GM18861 (cell line): ENCODE data around the gene TPM3.
A peak's percentile ranks its signal among the peaks of the same experiment; 100 is the strongest.
"Not testable (repeated sequence)": the region's sequence is repeated elsewhere in the genome, so short reads cannot be mapped to it uniquely, and the experiment has no call there.

Source experiments
- ATAC-seq: cut with Tn5 transposase; IDR thresholded peaks from one replicate; pipeline ENCODE4 v1.9.1; 2021; ENCODE audit not compliant: unreplicated experiment

TPM3 gene

DNA sequence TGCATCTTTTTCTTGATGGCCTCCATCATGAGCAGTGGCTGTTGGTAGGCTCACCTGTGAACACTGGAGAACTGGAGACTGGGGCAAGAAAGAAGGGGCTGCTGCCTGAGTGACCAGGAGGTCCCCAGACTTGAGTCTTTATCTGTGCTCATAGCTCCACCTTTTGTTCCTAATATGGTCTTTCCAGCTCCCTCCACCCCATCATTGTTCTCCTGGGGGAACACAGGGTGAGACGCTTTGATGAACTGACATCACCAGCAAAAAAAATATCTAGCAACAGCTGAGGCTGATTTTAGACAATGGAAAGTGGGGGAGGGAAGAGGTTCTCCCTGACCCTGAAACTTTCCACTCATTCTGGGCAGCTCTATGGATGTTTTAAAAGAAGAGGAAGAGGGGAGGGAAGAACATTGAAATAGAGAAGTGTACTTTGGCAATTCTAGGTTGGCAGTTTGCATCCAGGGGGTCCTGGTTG, at the start of gene TPM3:
TPM3 (minus strand) TSS at position 111 of the 472 bp plus-strand sequence; CDS start at position 29, 82 bp downstream.
- no peak for ATAC-seq

DNA sequence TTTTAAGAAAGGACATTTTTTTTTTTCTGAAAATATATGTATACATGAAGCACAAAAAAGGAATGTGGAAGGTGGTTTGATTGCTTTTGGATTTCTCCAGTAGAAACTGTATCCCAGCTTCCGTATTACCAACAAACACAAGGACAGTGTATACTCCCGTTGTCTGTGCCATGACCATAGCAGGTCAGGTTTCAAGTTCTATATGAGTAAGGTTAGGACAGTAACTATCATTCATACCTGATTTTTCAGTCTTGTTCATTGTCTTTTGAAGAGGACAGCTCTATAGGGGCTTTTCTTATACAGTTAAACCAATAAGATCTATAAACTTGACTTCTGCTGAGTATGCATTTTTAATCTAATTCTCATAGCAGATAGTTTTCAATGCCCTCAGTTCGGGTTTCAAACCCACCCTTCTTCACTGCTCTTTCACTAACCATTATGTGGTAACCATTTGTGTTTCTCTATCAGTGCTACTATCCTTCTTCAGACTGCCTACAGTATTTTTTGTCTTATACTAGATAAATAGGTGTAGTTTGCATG, 48.5 kb upstream of the TPM3 start:
- no peak for ATAC-seq

DNA sequence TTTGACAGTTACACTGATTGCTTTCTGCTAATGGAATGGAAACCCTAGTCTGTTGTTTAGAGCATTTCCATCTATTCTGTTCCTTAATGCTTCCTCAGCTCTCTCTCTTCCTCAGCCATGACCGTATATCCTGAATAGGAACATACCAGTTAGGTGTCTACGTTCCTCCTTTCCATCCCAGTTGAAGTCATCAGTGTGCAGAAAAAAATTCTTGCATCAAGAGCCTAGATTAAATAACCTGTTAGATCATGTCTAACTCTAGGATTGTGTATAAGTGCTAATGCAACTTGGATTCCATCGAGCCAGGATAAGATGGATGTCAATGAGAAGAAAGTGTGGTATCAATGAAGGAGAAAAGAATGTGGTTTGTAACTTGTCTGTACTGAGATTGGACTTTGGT, 47.6 kb upstream of the TPM3 start:
- no peak for ATAC-seq

DNA sequence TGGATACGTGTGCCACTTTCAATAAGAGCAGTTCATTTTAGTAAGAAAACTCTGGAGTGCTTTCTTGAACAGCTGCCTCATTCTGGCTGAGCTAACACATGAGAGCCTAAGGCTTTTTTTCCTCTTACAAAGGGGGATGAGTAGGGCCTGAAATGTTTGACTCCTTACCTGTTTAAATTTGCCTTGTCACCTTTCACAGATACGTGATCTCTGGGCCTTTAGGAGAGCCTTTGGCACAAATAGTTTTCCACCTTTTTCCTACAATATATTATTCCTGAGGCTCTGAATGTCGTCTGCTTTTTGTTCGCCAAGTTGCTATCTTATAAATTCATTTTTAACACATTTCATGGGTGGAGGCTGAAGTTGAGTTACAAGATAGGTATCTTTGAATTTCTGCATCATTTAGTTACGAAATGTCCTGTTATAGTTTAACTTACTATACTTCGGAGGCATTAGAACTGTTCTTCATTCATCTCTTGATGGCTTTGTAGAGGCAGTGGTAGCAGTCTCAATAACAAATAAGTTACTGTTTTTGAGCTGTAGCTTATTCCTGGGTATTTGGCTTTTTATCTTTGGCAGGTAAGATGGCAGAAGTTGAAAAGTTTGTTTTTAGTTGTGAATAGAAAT, 46.1 kb upstream of the TPM3 start:
- no peak for ATAC-seq

DNA sequence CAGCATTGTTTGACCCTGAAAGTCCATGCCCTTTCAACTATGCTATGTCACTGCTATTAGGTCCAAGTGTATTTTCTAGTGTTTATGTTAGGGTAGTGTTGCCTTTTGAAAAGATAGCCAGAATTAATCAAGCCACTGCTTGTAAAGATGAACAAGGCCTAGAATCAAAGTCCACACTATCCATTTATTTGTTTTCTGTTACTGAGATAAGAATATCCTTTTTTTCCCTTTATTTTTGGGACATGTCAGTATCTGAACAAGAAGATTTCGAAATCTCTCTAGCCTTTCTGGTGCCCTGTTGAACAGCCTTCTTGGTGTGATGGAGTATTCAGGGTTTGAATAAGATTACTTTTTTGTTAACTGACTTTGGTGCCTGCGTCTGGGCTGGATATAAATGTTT, 45.5 kb upstream of the TPM3 start:
- no peak for ATAC-seq

DNA sequence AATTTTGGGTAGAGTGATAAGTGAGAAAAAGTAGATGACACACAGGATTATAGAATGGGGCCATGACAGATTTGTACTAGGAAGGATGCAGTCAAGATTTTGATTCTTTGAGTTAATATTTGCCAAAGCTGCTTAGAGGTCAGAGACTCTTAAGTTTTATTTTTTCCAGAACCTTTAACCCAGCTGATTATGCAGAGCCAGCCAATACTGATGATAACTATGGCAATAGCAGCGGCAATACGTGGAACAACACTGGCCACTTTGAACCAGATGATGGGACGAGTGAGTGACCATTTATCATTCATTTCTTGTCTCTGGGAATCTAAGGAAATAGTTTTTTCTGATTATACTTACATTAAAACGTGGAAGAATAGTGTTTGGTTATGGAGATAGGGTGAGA, 45.0 kb upstream of the TPM3 start:
- no peak for ATAC-seq

DNA sequence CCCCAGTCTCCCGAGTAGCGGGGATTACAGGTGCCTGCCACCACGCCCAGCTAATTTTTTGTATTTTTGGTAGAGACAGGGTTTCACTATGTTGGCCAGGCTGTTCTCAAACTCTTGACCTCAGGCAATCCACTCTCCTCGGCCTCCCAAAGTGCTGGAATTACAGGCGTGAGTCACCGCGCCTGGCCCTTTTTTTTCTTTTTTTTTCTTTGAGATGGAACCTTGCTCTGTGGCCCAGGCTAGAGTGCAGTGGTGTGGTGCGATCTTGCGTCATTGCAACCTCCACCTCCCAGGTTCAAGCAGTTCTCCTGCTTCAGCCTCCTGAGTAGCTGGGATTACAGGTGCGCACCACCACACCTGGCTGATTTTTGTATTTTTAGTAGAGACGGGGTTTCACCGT, 41.2 kb upstream of the TPM3 start:
- not testable (repeated sequence) for ATAC-seq

DNA sequence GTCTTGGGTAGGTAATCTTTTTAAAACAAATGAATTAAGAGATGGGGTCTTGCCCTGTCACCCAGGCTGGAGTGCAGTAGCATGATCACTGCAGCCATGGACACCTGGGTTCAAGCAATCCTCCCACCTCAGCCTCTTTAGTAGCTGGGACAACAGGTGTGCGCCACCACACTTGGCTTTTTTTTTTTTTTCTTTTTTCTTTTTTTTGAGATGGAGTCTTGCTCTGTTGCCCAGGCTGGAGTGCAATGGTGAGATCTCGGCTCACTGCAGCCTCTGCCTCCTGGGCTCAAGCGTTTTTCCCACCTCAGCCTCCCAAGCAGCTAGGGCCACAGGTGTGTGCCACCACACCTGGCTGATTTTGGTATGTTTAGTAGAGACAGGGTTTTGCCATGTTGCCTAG, 39.2 kb upstream of the TPM3 start:
- not testable (repeated sequence) for ATAC-seq

DNA sequence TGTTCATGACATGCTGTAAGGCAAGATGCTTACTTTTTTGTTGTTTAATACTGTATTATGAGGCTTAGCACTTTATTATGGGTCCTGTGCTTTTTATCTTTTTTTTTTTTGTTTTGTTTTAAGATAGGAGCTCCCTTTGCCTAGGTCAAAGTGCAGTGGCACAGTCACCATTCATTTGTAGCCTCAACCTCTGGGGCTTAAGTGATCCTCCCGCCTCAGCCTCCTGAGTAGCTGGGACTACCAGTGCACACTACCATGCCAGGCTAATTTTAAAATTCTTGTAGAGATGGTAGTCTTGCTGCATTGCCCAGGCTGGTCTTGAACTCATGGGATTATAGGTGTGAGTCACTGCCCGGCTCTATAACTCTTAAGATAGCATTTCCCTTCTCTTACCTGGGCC, 33.5 kb upstream of the TPM3 start:
- no peak for ATAC-seq

DNA sequence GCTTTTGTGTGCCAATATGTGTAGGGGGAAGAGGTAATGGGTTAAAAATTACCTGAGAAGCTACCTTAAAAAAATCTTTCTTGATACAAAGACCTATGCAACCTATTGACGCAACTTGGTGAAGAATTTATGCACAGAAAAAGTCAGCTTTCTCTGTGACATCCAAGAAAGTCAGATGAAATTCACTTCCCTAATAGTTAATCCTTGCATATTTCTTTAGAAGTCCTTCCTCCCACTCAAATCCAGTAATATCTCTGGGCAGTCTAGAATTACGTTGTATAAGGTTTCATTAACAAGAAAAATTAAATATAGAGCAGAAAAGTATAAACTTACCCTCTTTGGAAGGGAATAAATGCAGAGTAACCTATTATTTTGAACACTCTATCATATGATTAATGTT, 31.7 kb upstream of the TPM3 start:
- no peak for ATAC-seq

DNA sequence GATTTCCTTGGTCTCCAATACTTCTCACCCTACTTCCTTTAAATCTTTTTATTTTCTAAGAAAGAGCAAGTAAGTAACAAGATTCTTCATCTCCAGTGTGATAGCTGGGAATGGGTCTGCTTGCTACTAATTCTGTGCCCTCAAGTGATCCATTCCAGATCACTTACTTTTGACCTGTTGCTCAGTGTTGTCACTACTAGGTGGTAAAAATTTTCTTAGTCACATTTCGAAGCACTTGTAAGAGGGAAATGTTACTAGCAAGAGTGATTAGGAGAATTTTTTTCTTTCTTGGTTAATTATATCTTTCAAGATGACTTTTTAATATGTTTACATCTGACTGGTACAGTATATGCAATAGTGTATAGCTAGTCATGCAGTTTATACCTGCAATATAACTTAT, 31.0 kb upstream of the TPM3 start:
- no peak for ATAC-seq

DNA sequence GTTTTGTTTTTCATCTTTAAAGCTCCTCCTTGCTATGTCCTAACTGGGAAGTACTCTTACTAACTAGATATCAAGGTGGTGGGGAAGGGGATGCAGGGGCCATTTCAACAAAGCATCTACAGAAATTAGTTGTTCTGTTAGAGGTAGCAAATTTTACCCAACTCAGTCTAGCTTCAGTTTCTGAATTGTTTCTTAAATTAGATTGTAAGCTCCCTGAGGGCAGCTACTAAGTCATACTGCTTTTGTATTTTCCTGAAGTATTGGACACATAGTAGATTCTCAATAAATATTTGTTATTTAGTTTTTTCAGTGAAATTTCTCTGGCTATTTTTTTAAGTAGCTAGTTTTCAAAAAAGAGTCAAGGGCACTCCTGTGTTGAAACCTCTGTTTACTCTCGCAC, 30.6 kb upstream of the TPM3 start:
- no peak for ATAC-seq

DNA sequence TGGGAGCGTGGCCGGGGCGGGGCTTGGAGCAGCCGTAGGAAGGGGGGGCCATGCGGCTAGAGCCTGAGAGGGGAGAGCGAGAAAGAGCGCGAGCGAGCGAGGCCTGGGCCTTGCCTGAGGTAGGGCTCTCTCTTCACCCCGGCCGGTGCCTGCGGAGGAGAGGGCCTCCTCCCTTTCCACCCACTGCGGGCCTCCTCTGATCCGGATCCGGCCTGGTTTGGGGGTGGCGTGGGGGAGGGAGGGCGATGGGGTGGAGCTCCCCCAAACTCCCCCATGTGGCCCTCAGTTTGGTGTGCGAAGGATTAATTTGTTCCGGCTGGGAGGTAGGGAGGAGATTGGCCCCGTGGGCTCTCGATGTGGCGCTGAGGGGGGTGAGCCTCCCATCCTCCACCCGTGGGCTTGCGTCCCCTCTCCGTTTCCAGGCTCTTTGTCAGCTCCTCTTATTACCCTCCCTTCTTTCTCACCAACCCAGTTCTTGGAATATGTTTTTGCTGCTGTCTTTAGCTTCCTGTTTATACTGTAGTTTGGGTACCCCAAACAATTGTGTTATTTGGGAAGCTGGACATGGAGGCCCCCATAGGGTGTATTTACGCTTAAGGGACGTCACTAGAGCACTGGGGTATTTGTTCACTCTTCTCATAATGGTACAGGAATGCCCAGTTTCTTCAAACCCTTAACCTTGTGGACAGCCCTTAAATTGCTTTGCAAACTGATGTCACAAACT, 29.5 kb upstream of the TPM3 start:
- ATAC-seq: no peak

DNA sequence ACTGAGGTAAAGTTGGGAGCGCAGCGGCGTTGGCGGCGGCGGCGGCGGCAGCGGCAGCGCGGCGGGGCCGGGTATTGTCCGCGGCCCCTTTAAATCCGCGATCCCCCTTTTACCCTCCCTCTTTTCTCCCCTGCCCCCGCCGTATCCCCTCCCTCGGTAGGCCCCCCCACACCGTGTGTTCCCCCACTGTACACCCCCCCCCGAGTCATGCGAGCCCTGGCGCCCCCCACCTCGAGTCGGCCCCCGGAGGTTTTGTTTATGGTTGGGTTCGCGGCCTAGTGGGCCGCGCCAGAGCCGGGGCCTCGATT, 29.0 kb upstream of the TPM3 start:
- ATAC-seq: no peak

DNA sequence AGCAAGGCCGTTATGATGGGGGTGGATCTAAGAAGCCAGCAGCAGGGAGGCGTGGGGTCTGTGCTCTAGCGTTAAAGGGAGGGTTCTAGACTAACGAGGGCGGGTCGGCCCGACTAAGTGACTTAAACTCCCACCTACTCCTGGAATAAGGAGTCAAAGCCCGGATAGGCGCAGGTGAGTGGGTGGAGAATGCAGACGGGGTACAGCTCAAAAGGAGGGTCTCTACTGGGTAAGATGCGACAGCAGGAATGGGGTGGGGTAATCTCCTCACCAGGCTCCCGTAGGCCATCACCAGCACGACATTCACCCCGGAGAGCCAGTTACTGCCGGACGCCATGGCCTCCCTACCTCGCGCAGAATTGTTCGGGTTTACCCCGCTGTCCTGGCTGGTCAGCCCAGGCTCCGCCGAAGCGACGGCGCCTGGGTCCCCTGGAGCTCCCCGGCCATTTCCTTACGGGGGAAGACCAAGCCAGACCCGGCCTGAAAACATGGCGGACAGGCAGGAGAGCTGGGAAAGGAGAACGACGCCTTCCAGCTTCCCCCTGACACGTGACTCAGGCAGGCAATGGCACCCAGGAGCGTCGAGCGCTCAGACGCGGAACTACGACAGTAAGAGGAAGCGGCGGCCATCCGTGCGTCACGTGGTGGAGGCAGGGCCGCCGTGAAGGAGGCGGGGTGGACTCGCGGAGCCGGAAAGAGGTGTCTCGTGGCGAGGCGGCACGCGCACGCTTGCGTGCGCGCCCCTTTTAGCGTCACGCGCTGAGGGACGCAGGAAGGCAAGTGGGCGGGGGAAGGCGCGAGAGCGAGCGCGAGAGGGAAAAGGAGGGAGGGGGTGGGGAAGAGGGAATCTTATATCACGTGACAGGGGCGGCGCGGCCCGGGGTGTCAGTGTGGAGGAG, 28.4 kb upstream of the TPM3 start, which contains the start of gene UBAP2L:
UBAP2L (plus strand) TSS at position 885 of the 899 bp plus-strand sequence. CDS start 4,169 bp downstream, outside the sequence.
- peak; percentile 83 for ATAC-seq

DNA sequence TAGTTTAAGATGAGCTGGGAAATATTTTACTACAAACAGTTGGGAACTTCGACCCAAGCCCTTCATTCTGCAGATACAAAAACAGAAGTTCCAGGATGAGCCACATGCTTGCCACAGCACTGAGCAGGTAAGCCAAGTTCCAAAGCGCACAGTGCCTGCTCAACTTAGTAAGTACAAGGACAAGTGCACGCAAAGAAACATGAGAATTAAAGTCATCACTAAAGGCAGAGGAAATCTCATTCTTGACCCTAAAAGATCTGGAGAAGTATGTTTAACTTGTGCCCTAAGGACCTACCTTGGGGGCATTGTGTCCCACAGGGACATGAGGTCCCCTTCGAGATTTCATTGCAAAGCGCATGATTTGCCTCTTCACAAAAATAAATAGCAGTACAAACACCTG, 27.6 kb upstream of the TPM3 start:
- ATAC-seq: no peak

DNA sequence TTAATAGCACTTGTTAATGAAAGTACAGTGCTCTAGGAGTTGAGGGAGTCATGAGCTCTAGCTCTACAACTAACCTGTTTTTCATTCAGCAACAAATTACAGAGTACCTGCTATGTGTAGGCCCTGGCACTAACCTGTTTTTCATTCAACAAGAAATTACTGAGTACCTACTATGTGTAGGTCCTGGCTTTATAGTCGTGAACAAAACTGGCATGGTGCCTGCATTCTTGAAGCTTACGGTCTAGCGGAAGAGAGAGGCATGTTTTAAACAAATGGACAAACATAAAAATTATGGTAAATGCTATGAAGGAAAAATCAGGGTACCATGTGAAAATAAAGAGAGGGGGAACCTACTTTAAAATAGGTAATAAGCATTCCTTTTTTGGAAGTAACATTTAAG, 26.6 kb upstream of the TPM3 start:
- ATAC-seq: no peak

DNA sequence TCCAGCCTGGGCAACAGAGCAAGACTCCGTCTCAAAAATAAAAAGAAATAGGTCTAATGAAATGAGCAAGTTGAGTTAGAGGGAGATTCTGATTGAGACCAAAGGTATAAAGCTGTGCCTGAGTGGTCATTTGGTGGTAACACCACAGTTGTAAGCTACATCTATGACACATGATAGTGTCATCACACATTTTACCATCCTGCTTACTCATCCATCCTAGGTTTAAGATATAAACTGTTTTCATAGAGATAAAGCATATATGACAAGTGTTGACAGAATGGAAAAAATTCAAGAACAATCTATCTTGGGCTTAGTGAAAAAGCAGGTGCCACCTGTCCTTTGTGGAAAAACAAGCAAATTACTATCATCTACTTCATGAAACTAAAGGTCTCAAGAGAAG, 21.4 kb upstream of the TPM3 start:
- ATAC-seq: no peak

DNA sequence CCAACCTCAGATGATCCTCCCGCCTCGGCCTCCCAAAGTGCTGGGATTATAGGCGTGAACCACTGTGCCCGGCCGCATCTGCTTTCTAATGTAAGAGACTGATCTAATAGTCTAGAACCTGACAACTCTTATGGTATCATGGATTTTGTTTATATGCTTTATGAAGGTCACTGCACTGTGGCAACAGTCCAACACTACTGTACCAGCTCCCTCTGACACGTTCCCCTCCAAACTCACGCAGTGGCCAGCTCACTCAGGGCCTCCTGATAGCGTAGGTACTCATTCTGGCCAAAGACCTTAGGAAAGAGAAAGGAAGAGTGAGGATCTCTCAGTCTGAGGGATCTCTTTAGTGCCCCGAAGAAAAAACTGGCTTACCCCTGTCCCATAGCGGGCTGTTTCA, 20.2 kb upstream of the TPM3 start:
- no peak for ATAC-seq

DNA sequence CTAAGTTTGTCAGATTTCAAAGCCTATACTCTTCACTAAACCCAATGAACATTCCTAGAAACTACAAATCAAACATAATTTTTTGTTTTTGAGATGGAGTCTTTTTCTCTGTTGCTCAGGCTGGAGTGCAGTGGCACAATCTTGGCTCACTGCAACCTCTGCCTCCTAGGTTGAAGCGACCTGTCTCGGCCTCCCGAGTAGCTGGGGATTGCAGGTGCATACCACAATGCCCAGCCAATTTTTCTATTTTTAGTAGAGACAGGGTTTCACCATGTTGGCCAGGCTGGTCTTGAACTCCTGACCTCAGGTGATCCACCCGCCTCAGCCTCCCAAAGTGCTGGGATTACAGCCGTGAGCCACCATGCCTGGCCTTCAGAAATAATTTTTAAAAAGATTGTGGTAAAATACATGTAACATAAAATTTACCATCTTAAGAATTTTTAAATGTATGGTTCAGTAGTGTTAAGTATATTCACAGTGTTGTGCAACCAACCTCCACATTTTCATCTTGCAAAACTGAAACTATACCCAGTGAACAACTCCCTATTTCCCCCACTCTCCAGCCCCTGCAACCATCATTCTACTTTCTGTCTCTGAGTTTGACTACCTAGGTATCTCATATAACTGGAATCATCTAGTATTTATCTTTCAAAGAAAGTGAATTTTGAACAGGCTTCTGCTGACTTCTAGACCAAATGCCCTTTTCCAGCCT, 16.9 kb upstream of the TPM3 start:
- ATAC-seq: no peak

DNA sequence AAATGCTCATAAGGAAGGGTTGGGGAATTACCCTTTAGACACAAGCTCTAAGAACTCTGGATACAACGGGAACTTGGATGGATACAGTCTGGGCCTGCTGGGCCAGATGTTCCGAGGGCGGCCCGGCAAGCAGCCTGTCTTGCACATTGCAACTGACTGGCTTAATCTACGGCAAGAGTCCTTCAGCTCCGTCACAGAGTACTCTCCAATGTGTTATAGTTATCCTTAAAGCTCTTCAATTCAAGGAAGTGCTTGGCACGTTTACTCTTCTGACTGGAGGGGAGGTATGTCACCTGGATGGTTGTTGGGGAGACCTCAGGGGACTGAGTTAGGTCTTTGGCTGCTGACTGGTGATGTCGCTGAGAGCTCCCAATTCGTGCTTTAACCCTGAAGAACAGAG, 15.4 kb upstream of the TPM3 start:
- ATAC-seq: no peak
